ENCODE data around the gene SMC1A. TPM values are rescaled to one million over a fixed set of nuclear protein-coding genes. Genes with fewer than 3 reads are reported as not detected.

The SMC1A gene
- total and polyA plus RNA-seq, 2 of the 8 experiments (the other 6 are each of a cell fraction or from before 2014, with no cell fraction given), result 22.2 to 98.1 TPM

DNA sequence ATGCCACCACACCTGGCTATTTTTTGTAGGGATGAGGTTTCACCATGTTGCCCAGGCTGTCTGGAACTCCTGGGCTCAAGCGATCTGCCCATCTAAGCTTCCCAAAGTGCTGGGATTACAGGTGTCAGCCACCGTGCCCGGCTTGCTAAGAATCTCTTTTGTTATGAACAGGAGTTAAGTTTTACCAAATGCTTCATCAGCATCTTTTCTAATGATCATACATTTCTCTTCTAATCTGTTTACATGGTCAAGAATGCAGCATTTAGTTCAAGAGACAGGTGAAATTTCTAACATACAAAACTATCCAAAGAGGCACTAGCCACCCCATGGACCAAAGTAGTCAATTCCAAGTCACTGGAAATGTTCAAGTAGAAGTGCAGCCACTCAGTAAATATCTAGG is 88.6 kb downstream of the SMC1A start:
- no peak overlapping the region for H3K18ac ChIP-seq (ENCODE audit: extremely low read depth, low read length)
- ChIA-PET CTCF (ENCODE audit: partially characterized antibody) (interaction anchor here (0.6 to 3.3 kb wide), 4 partner anchors 8 to 25 kb away, joined by 3 to 18 read pairs (median 7); no protein-coding TSS in a partner anchor), POLR2A (ENCODE audit: partially characterized antibody) (no interaction called here)
- H3K79me1 ChIP-seq (ENCODE audit: low read depth, low read length), result no peaks in the 10 kb centered on the region
- no peaks in the 10 kb centered on the region for H3K9me3 ChIP-seq (ENCODE audit: insufficient read depth in 2 of 2, low read depth in 1 of 2, low read length in 1 of 2)
- WGBS, 2 experiments (ENCODE audit: extremely low coverage in 1 of 2, insufficient coverage in 1 of 2, insufficient read length in 1 of 2, insufficient replicate concordance in 2 of 2, low coverage in 1 of 2, low lambda C conversion rate in 2 of 2, missing lambda C conversion rate in 1 of 2), result 92% methylated on average over 3 of the region's 3 CpGs; no CpG with 5 or more reads in 1 of the 2 experiments
- H3K14ac ChIP-seq (ENCODE audit: insufficient read length), result no peak overlapping the region
- H3K23ac ChIP-seq (ENCODE audit: insufficient read length), result no peak overlapping the region
- no peak overlapping the region for H2BK20ac ChIP-seq (ENCODE audit: low read length)
- H3K4me3 ChIP-seq (ENCODE audit: extremely low read depth in 1 of 4, insufficient read depth in 2 of 4, low read depth in 3 of 4, low read length in 4 of 4), result no peak overlapping the region
- H3K27me3 ChIP-seq (replicated peaks in 1 of 4; ENCODE audit: control insufficient read depth in 3 of 4, extremely low read depth in 1 of 4, insufficient read depth in 3 of 4, low read length in 3 of 4), result no peaks in the 10 kb centered on the region
- no peaks in the 10 kb centered on the region for H3K4me1 ChIP-seq (replicated peaks in 1 of 4; ENCODE audit: control insufficient read depth in 3 of 4, insufficient read depth in 4 of 4, low read length in 3 of 4)
- no peak overlapping the region for H3K4ac ChIP-seq (replicated peaks; ENCODE audit: insufficient read length, low read depth, low read length)
- no peak overlapping the region for H4K91ac ChIP-seq (replicated peaks; ENCODE audit: insufficient read length, low read length)
- no peaks in the 10 kb centered on the region for H3K79me2 ChIP-seq (ENCODE audit: control insufficient read depth in 1 of 2, insufficient read depth in 2 of 2, low read length in 2 of 2)
- H3K36me3 ChIP-seq (ENCODE audit: control insufficient read depth in 2 of 4, insufficient read depth in 4 of 4, low read length in 3 of 4), result no peaks in the 10 kb centered on the region
- DNase-seq (ENCODE audit: low read depth in 1 of 2, low spot score in 2 of 2) (no peak), FAIRE-seq (no peak)
- no peak overlapping the region for H2AFZ ChIP-seq (ENCODE audit: low read length)
- no peak overlapping the region for H4K5ac ChIP-seq (ENCODE audit: insufficient read length, low read depth, low read length)
- TF ChIP-seq EZH2 (IDR thresholded peaks at IDR 0.05; ENCODE audit: low read depth, low read length, severe bottlenecking), result no peak
- no peak for TF ChIP-seq TCF12 (IDR thresholded peaks at IDR 0.05; ENCODE audit: low read depth, low read length)
- no peak for TF ChIP-seq ZNF274 (IDR thresholded peaks at IDR 0.05; ENCODE audit: borderline replicate concordance, extremely low read depth, low read length)
- TF ChIP-seq, protein P1, sequence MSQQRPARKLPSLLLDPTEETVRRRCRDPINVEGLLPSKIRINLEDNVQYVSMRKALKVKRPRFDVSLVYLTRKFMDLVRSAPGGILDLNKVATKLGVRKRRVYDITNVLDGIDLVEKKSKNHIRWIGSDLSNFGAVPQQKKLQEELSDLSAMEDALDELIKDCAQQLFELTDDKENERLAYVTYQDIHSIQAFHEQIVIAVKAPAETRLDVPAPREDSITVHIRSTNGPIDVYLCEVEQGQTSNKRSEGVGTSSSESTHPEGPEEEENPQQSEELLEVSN (IDR thresholded peaks at IDR 0.05), result no peak
- no peak for TF ChIP-seq CREB1 (IDR thresholded peaks at IDR 0.05)
- no peak for TF ChIP-seq YY1 (IDR thresholded peaks at IDR 0.05; ENCODE audit: low read depth, low read length)
- TF ChIP-seq GTF2F1 (IDR thresholded peaks at IDR 0.05; ENCODE audit: borderline replicate concordance, low read depth, low read length), result no peak
- no peak for TF ChIP-seq RAD21 (IDR thresholded peaks at IDR 0.05 in 1 of 2, conservative IDR thresholded peaks at IDR 0.05 in 1 of 2; ENCODE audit: low read depth in 2 of 2, low read length in 2 of 2)
- no peak for TF ChIP-seq KDM4A (IDR thresholded peaks at IDR 0.05; ENCODE audit: low read depth, low read length, severe bottlenecking)
- no peak for TF ChIP-seq EP300 (IDR thresholded peaks at IDR 0.05; ENCODE audit: borderline replicate concordance in 1 of 2, low read depth in 2 of 2, low read length in 2 of 2)
- no peak overlapping the region for H2BK5ac ChIP-seq (ENCODE audit: low read depth, low read length)
- no peak overlapping the region for H2BK15ac ChIP-seq (ENCODE audit: low read length)
- H3K23me2 ChIP-seq (ENCODE audit: low read depth, low read length), result no peaks in the 10 kb centered on the region
- H2AK5ac ChIP-seq (ENCODE audit: low read depth, low read length), result no peak overlapping the region
- no peak overlapping the region for H3K56ac ChIP-seq (replicated peaks; ENCODE audit: insufficient read length, low read depth, low read length)
- no peak overlapping the region for H3K9ac ChIP-seq (replicated peaks in 1 of 4; ENCODE audit: extremely low read depth in 1 of 4, low read depth in 3 of 4, low read length in 3 of 4)
- no peak overlapping the region for H2BK12ac ChIP-seq (ENCODE audit: low read depth, low read length)
- H4K20me1 ChIP-seq (replicated peaks in 1 of 2; ENCODE audit: control insufficient read depth in 1 of 2, insufficient read depth in 2 of 2, low read length in 2 of 2), result no peaks in the 10 kb centered on the region
- no peak overlapping the region for H3K4me2 ChIP-seq (ENCODE audit: insufficient read depth in 1 of 2, low read depth in 2 of 2, low read length in 2 of 2)
- no peak overlapping the region for H3K27ac ChIP-seq (ENCODE audit: low read depth, low read length)
- H4K8ac ChIP-seq (ENCODE audit: extremely low read depth, insufficient read depth, low read length), result no peak overlapping the region
- H2BK120ac ChIP-seq (replicated peaks; ENCODE audit: low read depth, low read length), result no peak overlapping the region
